GM23338 (cell line): ENCODE results near the gene SMURF1. TPM values are rescaled to one million over a fixed set of nuclear protein-coding genes. Genes with fewer than 3 reads are reported as not detected.

Experiments used
- ATAC-seq: fragments of 200-7000 bp; cut with Tn5 transposase; 3 replicates; pipeline ENCODE4 v1.9.1; 2020
- DNase-seq: peaks from one replicate; pipeline ENCODE4 v3.0.0-alpha.2; 2015; ENCODE audit warnings: low spot score
- H2AFZ ChIP-seq: fragments of 200-600 bp; sonication (generic); 2 replicates; pipeline ENCODE4 v1.8.0; 2016; ENCODE audit warnings: antibody characterized with exemption, mild to moderate bottlenecking, moderate library complexity
- H3F3A ChIP-seq: fragments of 200-600 bp; sonication (generic); replicated peaks from 2 replicates; pipeline ENCODE4 v1.8.0; 2017; ENCODE audit warnings: antibody characterized with exemption, mixed run types, low read depth
- H3K27ac ChIP-seq: fragments of 200-600 bp; sonication (generic); 2 replicates; pipeline ENCODE4 v1.6.1; 2016; ENCODE audit warnings: low read depth
- H3K27me3 ChIP-seq: fragments of 200-600 bp; sonication (generic); 2 replicates; pipeline ENCODE4 v1.8.0; 2016; ENCODE audit warnings: mild to moderate bottlenecking, mixed run types, moderate library complexity; ENCODE audit not compliant: insufficient read depth
- H3K36me3 ChIP-seq: fragments of 200-600 bp; sonication (generic); 2 replicates; pipeline ENCODE4 v1.8.0; 2016; ENCODE audit warnings: mild to moderate bottlenecking; ENCODE audit not compliant: insufficient read depth
- H3K4me1 ChIP-seq: fragments of 200-600 bp; sonication (generic); 2 replicates; pipeline ENCODE4 v1.8.0; 2016; ENCODE audit warnings: mild to moderate bottlenecking, moderate library complexity; ENCODE audit not compliant: insufficient read depth
- H3K4me2 ChIP-seq: fragments of 200-600 bp; sonication (generic); 2 replicates; pipeline ENCODE4 v1.7.1; 2017; ENCODE audit warnings: mixed run types
- H3K4me3 ChIP-seq: fragments of 200-600 bp; sonication (generic); 2 replicates; pipeline ENCODE4 v1.6.1; 2016; ENCODE audit warnings: mixed run types
- H3K79me2 ChIP-seq: fragments of 200-600 bp; sonication (generic); replicated peaks from 2 replicates; pipeline ENCODE4 v1.8.0; 2017; ENCODE audit warnings: mild to moderate bottlenecking; ENCODE audit not compliant: insufficient read depth
- H3K9me2 ChIP-seq: fragments of 200-600 bp; sonication (generic); 2 replicates; pipeline ENCODE4 v1.8.0; 2017; ENCODE audit not compliant: insufficient read depth
- H4K20me1 ChIP-seq: fragments of 200-600 bp; sonication (generic); replicated peaks from 2 replicates; pipeline ENCODE4 v1.8.0; 2017; ENCODE audit warnings: mild to moderate bottlenecking; ENCODE audit not compliant: insufficient read depth
- H3K27ac Mint-ChIP-seq: 2 replicates; pipeline ENCODE4 v1.8.0; 2020; ENCODE audit warnings: inconsistent platforms, mild to moderate bottlenecking, moderate library complexity, mixed read lengths
- H3K27me3 Mint-ChIP-seq: 3 replicates; pipeline ENCODE4 v1.8.0; 2022; ENCODE audit warnings: low read depth, mild to moderate bottlenecking, moderate library complexity, mixed read lengths, inconsistent platforms; ENCODE audit not compliant: insufficient read depth, poor library complexity
- H3K36me3 Mint-ChIP-seq: 3 replicates; pipeline ENCODE4 v1.8.0; 2021; ENCODE audit warnings: low read depth, mild to moderate bottlenecking, inconsistent platforms, moderate library complexity, mixed read lengths
- H3K4me1 Mint-ChIP-seq: 3 replicates; pipeline ENCODE4 v1.8.0; 2020; ENCODE audit warnings: mild to moderate bottlenecking, inconsistent platforms, mixed read lengths
- H3K4me3 Mint-ChIP-seq: 3 replicates; pipeline ENCODE4 v1.8.0; 2021; ENCODE audit warnings: moderate library complexity, mild to moderate bottlenecking, inconsistent platforms, mixed read lengths
- H3K9me3 Mint-ChIP-seq: 3 replicates; pipeline ENCODE4 v1.8.0; 2020; ENCODE audit warnings: moderate library complexity, mild to moderate bottlenecking, inconsistent platforms, mixed read lengths
- CREB1 ChIP-seq: fragments of 250-450 bp; sonication (Bioruptor Pico); IDR thresholded peaks from 2 replicates; pipeline ENCODE4 v1.5.0; 2020; ENCODE audit warnings: low read depth, mild to moderate bottlenecking, moderate library complexity
- ETS1 ChIP-seq: IDR thresholded peaks from 2 replicates; pipeline ENCODE4 v1.6.1; 2016; ENCODE audit warnings: antibody characterized with exemption
- EZH2 ChIP-seq: fragments of 200-600 bp; sonication (generic); IDR thresholded peaks from one replicate; pipeline ENCODE4 v1.8.0; 2017; ENCODE audit warnings: antibody characterized with exemption, mild to moderate bottlenecking, low read depth; ENCODE audit not compliant: unreplicated experiment
- EZH2phosphoT487 ChIP-seq: fragments of 200-600 bp; sonication (generic); IDR thresholded peaks from one replicate; pipeline ENCODE4 v1.8.1; 2018; ENCODE audit warnings: antibody characterized with exemption; ENCODE audit not compliant: unreplicated experiment
- JUNB ChIP-seq: IDR thresholded peaks from one replicate; pipeline ENCODE4 v1.6.1; 2016; ENCODE audit warnings: antibody characterized with exemption; ENCODE audit not compliant: unreplicated experiment
- NANOG ChIP-seq: IDR thresholded peaks from 2 replicates; pipeline ENCODE4 v1.6.1; 2016; ENCODE audit warnings: antibody characterized with exemption, borderline replicate concordance
- POLR2AphosphoS5 ChIP-seq: IDR thresholded peaks from 2 replicates; pipeline ENCODE4 v1.6.1; 2016; ENCODE audit warnings: antibody characterized with exemption, low read depth
- STAT1 ChIP-seq: IDR thresholded peaks from one replicate; pipeline ENCODE4 v1.6.1; 2016; ENCODE audit warnings: antibody characterized with exemption; ENCODE audit not compliant: unreplicated experiment
- ZNF114 ChIP-seq: fragments of 250-450 bp; sonication (Bioruptor Pico); IDR thresholded peaks from 2 replicates; pipeline ENCODE4 v1.5.0; 2020; ENCODE audit warnings: mild to moderate bottlenecking, moderate library complexity
- ZNF331 ChIP-seq: fragments of 250-450 bp; sonication (Bioruptor Pico); IDR thresholded peaks from 2 replicates; pipeline ENCODE4 v1.5.0; 2020; ENCODE audit warnings: low read depth, mild to moderate bottlenecking, moderate library complexity
- polyA plus RNA-seq: library from polyadenylated mRNA; unstranded; fragments of >200 nt; fragmentation: Nextera tagmentation; extraction: Ambion mirVana; gene quantifications from 2 replicates; pipeline ENCODE4 v1.2.1, GENCODE V29; 2016
- total RNA-seq: library from RNA; depleted of rRNA; stranded (reverse); fragments of >200 nt; shearing (Covaris generic); gene quantifications from 2 replicates; pipeline ENCODE4 v1.2.3, GENCODE V29; 2014
- TF ChIP-seq, protein P1 (sequence below), 2 experiments: fragments of 200-600 bp in 1 of 2; sonication (generic) in 1 of 2; conservative IDR thresholded peaks; 2 replicates each; pipeline versions ENCODE4 v1.5.1 to v1.6.1; 2016 to 2017; ENCODE audit warnings: antibody characterized with exemption in 2 of 2, low read depth in 2 of 2, mild to moderate bottlenecking in 2 of 2, moderate library complexity in 1 of 2
- TF ChIP-seq, protein P2 (sequence below): fragments of 250-450 bp; sonication (Bioruptor Pico); IDR thresholded peaks from 2 replicates; pipeline ENCODE4 v1.5.0; 2020; ENCODE audit warnings: mild to moderate bottlenecking, moderate library complexity
- TF ChIP-seq, protein P3 (sequence below): IDR thresholded peaks from one replicate; pipeline ENCODE4 v1.6.1; 2018; ENCODE audit warnings: antibody characterized with exemption; ENCODE audit not compliant: unreplicated experiment

The SMURF1 gene
- total and polyA plus RNA-seq, 2 experiments from 2014 or later, result 5.8 to 23.9 TPM

DNA sequence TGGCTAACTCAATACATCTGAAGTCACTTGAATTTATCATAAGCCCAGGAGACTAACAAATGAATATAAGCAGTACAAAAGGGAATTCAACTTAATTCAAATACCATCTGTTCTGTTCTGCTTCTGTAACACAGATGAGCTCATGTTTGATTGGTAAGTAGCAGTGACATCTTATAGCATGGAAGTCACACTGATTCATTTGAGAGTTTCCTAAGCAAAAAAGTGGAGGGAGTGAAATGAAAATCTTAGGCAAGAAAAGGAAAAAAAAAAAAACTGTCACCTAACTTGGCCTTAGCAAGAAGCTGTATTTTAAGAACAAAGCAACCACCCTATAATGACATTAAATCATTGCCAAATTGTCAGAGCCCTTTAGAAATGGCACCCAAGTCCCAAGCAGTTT, 49.5 kb downstream of the SMURF1 start:
- peaks cover 21% of the 10 kb centered on the region for H4K20me1 ChIP-seq
- DNase-seq, result no peak
- peaks cover 30% of the 10 kb centered on the region; the same call in 2 of the 3 replicates for H3K4me1 Mint-ChIP-seq

More for the DNA sequence above, 49.5 kb downstream of the SMURF1 start:
- Histone ChIP-seq H3K27me3 (no peaks in the 10 kb centered on the region), H3K4me2 (no peak overlapping the region), H3K36me3 (no peaks in the 10 kb centered on the region), H3K79me2 (peaks cover 95% of the 10 kb centered on the region), H3F3A (no peaks in the 10 kb centered on the region), H3K27ac (no peak overlapping the region), H3K9me2 (no peaks in the 10 kb centered on the region), H3K4me1 (peaks cover 32% of the 10 kb centered on the region), H2AFZ (no peak overlapping the region), H3K4me3 (no peak overlapping the region)
- no peak overlapping the region for H3K27ac Mint-ChIP-seq
- no peaks in the 10 kb centered on the region for H3K27me3 Mint-ChIP-seq
- H3K4me3 Mint-ChIP-seq, result no peak overlapping the region
- no peaks in the 10 kb centered on the region for H3K36me3 Mint-ChIP-seq
- no peak for ATAC-seq
- no peaks in the 10 kb centered on the region for H3K9me3 Mint-ChIP-seq
- TF ChIP-seq JUNB (no peak), ETS1 (no peak), EZH2 (no peak), ZNF331 (CRISPR knock-in tag) (no peak), POLR2AphosphoS5 (no peak), CREB1 (CRISPR knock-in tag) (no peak), NANOG (no peak), ZNF114 (no peak), STAT1 (no peak), EZH2phosphoT487 (no peak)
- TF ChIP-seq, protein P1, sequence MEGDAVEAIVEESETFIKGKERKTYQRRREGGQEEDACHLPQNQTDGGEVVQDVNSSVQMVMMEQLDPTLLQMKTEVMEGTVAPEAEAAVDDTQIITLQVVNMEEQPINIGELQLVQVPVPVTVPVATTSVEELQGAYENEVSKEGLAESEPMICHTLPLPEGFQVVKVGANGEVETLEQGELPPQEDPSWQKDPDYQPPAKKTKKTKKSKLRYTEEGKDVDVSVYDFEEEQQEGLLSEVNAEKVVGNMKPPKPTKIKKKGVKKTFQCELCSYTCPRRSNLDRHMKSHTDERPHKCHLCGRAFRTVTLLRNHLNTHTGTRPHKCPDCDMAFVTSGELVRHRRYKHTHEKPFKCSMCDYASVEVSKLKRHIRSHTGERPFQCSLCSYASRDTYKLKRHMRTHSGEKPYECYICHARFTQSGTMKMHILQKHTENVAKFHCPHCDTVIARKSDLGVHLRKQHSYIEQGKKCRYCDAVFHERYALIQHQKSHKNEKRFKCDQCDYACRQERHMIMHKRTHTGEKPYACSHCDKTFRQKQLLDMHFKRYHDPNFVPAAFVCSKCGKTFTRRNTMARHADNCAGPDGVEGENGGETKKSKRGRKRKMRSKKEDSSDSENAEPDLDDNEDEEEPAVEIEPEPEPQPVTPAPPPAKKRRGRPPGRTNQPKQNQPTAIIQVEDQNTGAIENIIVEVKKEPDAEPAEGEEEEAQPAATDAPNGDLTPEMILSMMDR (conservative IDR thresholded peaks at IDR 0.05; ENCODE audit: low read depth in 2 of 2), result no peak
- TF ChIP-seq, protein P2, sequence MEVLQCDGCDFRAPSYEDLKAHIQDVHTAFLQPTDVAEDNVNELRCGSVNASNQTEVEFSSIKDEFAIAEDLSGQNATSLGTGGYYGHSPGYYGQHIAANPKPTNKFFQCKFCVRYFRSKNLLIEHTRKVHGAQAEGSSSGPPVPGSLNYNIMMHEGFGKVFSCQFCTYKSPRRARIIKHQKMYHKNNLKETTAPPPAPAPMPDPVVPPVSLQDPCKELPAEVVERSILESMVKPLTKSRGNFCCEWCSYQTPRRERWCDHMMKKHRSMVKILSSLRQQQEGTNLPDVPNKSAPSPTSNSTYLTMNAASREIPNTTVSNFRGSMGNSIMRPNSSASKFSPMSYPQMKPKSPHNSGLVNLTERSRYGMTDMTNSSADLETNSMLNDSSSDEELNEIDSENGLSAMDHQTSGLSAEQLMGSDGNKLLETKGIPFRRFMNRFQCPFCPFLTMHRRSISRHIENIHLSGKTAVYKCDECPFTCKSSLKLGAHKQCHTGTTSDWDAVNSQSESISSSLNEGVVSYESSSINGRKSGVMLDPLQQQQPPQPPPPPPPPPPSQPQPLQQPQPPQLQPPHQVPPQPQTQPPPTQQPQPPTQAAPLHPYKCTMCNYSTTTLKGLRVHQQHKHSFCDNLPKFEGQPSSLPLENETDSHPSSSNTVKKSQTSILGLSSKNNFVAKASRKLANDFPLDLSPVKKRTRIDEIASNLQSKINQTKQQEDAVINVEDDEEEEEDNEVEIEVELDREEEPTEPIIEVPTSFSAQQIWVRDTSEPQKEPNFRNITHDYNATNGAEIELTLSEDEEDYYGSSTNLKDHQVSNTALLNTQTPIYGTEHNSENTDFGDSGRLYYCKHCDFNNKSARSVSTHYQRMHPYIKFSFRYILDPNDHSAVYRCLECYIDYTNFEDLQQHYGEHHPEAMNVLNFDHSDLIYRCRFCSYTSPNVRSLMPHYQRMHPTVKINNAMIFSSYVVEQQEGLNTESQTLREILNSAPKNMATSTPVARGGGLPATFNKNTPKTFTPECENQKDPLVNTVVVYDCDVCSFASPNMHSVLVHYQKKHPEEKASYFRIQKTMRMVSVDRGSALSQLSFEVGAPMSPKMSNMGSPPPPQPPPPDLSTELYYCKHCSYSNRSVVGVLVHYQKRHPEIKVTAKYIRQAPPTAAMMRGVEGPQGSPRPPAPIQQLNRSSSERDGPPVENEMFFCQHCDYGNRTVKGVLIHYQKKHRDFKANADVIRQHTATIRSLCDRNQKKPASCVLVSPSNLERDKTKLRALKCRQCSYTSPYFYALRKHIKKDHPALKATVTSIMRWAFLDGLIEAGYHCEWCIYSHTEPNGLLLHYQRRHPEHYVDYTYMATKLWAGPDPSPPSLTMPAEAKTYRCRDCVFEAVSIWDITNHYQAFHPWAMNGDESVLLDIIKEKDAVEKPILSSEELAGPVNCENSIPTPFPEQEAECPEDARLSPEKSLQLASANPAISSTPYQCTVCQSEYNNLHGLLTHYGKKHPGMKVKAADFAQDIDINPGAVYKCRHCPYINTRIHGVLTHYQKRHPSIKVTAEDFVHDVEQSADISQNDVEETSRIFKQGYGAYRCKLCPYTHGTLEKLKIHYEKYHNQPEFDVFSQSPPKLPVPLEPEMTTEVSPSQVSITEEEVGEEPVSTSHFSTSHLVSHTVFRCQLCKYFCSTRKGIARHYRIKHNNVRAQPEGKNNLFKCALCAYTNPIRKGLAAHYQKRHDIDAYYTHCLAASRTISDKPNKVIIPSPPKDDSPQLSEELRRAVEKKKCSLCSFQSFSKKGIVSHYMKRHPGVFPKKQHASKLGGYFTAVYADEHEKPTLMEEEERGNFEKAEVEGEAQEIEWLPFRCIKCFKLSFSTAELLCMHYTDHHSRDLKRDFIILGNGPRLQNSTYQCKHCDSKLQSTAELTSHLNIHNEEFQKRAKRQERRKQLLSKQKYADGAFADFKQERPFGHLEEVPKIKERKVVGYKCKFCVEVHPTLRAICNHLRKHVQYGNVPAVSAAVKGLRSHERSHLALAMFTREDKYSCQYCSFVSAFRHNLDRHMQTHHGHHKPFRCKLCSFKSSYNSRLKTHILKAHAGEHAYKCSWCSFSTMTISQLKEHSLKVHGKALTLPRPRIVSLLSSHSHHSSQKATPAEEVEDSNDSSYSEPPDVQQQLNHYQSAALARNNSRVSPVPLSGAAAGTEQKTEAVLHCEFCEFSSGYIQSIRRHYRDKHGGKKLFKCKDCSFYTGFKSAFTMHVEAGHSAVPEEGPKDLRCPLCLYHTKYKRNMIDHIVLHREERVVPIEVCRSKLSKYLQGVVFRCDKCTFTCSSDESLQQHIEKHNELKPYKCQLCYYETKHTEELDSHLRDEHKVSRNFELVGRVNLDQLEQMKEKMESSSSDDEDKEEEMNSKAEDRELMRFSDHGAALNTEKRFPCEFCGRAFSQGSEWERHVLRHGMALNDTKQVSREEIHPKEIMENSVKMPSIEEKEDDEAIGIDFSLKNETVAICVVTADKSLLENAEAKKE (CRISPR knock-in tag), result no peak
- TF ChIP-seq, protein P3, sequence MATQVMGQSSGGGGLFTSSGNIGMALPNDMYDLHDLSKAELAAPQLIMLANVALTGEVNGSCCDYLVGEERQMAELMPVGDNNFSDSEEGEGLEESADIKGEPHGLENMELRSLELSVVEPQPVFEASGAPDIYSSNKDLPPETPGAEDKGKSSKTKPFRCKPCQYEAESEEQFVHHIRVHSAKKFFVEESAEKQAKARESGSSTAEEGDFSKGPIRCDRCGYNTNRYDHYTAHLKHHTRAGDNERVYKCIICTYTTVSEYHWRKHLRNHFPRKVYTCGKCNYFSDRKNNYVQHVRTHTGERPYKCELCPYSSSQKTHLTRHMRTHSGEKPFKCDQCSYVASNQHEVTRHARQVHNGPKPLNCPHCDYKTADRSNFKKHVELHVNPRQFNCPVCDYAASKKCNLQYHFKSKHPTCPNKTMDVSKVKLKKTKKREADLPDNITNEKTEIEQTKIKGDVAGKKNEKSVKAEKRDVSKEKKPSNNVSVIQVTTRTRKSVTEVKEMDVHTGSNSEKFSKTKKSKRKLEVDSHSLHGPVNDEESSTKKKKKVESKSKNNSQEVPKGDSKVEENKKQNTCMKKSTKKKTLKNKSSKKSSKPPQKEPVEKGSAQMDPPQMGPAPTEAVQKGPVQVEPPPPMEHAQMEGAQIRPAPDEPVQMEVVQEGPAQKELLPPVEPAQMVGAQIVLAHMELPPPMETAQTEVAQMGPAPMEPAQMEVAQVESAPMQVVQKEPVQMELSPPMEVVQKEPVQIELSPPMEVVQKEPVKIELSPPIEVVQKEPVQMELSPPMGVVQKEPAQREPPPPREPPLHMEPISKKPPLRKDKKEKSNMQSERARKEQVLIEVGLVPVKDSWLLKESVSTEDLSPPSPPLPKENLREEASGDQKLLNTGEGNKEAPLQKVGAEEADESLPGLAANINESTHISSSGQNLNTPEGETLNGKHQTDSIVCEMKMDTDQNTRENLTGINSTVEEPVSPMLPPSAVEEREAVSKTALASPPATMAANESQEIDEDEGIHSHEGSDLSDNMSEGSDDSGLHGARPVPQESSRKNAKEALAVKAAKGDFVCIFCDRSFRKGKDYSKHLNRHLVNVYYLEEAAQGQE, result no peak
